A172 (cell line): ENCODE results near the gene PLK5. TPM values are rescaled to one million over a fixed set of nuclear protein-coding genes. Genes with fewer than 3 reads are reported as not detected.

Experiments used
- DNase-seq: peaks from one replicate; pipeline ENCODE4 v3.0.0-alpha.2; 2015; ENCODE audit warnings: low spot score
- total RNA-seq: library from RNA; depleted of rRNA; stranded (reverse); fragments of >200 nt; shearing (Covaris generic); gene quantifications from 2 replicates; pipeline ENCODE4 v1.2.3, GENCODE V29; 2014

Gene PLK5
- total RNA-seq, 1 experiment from 2014 or later = not detected

DNA sequence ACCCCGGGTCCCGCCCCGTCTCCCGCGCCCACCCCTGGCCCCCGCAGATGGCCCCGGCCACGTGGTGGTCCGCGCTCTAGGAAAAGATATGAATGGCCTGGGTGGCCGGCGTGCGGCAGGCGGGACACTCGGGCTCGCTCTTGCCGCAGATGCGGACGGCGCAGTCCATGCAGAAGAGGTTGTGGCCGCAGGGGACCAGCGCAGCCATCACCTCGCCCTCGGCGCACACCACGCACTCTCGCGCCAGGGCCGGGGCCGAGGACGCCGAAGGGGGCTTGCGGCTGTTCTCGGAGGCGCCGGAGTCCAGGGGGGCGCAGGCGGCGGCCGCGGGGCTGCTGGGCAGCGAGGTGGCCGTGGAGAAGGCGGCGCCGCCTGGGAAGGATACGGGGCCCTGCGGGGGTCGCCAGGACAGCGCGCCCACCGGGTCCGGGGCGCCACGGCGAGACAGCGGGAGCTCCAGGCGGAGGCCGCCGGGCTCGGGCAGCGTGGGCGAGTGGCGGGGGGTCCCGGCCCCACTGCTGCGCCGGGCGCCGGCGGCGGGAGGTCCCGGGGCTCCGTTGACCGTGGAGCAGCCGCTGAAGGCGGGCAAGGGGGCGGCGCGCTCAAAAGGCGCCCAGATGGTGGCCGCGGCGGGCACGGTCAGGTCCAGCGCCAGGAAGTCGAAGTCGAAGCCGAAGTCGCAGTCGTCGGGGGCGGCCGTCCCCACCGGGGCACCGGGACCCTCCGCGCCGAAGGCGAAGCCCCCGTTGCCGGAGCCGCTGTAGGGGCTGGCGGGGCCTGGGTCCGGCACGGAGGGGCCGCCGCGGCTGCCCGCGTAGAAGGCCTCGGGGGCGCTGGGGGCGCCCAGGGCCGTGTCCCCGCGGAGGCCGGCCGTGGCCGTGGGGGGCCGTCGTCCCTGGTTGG is 31.9 kb downstream of the PLK5 start:
- DNase-seq = no peak

DNA sequence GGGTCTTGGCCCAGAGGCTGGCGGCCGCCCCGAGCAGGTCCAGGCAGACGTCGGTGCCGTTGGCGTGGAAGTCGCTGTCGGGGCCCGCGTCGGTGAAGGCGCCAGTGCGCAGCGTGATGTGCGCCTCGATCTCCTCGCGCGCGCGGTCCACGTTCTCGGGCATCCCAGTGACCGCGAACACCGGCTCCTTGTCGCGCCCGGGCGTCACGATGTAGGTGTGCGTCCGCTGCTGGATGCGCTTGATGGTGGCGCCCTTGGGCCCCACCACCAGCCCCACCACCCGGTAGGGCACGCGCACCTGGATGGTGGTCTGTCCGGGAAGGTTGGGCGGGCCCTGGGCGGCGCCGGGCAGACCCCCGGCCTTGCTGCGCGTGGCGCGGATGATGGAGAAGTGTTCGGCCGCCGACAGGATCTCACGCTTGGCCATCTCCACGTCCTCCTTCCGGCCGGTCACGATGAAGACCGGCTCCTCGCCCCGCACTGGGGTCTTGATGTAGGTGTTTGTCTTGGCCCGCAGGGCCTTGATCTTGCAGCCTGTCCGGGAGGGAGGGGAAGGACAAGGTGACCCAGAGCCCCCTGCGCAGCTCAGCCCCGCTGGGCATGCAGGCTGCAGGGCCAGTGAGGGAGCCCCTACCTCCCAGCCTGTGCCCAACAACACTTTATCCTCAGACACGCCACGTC is 32.7 kb downstream of the PLK5 start:
- no peak for DNase-seq

DNA sequence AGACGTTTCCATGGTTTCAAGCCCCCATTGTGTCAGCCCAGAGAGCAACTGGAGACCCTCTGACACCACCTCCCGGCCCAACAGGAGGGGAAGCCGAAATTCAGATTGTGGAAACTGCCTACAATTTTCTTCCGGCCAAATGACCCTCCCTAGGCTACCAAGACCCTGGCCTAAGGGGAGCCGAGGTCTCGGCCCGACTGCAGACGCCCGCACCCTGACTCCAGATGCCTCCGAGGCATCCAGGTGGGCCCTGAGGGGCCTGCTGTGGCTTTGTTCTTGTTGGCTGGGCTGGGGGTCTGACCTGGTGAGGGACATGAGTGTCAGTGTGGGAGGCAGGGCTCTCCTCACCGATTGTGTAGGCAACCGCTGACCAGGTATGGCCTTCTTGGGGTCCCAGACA is 34.7 kb downstream of the PLK5 start:
- DNase-seq = no peak

DNA sequence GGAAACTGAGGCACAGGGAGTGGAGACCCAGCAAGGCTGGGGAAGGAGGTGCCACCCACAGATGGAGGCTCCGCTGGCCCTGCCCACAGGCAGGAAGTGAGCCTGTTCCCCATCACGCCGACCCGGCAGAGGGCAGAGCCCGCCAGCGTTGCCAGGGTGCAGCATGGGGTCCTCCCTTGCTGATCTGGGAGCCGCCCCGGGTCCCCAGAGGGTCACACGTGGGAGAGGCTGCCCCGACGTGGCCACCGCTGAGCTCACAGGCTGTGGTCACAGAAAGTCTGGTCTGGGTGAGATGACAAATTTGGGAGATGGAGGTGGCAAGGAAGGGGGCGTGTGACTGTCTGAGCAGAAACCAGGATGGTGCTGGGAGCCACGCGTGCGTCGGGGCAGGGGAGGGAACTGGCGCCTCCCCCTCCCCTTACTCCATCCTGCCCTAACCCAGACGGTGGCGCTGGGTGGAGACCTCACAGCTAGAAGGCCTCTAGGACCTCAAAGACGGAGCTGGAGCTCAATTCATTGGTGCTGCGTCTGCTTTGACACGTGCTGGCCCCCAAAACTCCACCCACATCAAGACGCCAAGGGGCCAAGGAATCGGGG is 36.5 kb downstream of the PLK5 start:
- DNase-seq = no peak

DNA sequence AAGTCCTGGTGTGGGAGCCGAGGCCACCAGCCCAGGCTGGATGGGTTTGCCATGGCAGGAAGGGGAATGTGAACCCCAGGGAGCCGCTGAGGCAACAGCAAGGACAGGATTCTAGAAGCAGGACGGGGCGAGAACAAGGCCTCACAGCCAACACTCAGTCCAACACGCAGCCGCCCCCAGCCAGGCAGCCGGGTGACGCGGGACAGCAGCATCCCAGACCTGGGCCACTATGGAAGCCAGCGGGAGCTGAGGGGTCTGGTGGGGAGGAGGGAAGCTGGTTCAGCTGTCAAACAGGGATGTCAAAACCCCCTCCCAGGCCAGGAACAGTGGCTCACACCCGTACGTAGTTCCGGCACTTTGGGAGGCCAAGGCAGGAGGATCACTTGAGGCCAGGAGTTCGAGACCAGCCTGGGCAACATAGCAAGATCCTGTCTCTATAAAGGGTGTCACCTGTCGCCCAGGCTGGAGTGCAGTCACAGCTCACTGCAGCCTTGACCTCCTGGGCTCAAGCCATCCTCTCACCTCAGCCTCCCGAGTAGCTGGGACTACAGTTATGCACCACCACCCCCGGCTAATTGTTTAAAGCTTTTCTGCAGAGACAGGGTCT is 37.5 kb downstream of the PLK5 start:
- DNase-seq = no peak

DNA sequence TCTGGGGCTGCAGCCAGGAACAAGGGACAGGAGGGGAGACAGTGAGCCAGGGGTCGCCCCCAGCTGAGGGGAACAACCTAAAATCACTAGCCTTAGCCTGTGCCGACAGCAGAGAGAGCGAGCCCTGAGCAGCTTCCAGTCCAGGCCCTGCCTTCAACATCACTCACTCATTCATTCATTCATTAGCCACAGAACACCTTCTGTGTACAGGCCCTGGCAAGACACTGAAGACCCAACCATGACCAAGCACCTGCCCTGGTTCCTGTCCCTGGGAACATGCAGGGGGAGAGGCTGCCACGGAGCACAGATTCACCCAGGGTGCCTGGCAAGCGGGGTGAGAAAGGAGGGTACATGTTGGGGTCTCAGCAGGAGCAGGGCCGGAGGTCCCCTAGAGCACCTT is 39.4 kb downstream of the PLK5 start:
- DNase-seq = no peak

DNA sequence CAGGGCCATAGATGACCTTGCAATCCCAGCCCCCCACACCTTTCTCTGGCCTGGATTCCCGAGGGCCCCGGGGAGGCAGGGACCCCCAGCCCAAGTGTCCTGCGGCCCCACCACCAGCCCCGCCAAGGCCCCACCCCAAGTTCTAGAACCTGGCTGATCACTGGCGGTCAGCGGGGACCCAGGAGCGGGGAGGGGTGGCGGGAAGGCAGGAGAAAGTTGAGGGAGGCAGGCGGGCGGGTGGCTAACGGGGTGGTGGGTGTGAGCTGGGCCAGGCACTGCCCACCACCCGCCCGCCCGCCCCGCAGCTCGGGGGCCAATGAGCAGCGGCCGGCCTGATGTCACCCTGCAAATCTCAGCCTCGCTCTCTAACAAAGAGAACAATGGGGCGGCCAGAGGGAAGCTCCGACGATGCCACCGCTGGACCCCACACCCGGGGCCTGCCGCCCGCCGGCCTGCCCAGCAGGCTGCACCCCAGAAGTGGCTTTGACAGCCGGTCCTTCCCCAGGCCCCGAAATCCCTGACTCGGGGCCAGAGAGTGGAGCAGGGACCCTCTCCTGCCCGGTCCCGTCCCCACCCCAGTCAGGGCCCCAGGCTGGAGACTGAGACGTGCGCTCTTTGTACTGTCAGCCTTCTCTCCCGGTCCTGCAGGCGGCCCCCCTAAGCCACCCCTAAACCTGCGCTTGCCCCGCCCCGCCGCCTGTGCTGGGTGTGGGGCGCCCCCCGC is 42.7 kb downstream of the PLK5 start:
- peak; percentile 82 for DNase-seq

DNA sequence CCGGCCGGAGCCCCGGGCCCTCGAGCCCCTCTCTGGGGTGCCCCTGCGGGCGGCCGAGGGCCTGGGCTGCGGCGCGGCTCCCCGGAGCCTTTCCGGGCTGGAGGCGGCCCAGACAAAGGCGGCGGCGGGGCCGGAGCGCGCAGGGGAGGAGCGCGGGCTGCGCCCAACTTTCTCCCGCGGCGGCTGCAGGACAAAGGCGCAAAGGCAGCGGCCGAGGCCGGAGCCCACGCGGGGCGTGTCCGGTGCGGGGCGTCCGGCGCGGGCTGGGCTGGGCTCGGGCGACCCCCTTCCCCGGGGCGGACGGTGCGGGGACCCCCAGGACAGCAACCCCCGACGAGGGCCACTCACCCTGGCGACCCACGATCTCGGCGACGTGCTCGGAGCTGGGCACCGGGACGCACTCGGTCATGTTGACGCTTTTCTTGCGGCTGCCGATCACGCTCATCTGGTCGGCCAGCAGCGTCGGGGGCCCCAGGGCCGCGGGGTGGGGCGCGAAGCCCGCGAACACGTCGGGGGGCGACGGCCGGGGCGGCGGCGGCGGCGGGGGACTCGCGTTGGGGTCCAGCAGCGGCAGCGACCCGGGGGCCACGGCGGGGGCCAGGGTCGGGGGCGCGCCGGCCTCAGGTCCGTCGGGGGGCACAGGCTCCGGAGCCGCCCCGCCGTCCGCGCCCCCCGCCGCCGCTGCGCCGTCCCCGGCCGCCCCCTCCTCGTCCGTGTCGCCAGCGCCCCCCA is 43.4 kb downstream of the PLK5 start:
- no peak for DNase-seq

DNA sequence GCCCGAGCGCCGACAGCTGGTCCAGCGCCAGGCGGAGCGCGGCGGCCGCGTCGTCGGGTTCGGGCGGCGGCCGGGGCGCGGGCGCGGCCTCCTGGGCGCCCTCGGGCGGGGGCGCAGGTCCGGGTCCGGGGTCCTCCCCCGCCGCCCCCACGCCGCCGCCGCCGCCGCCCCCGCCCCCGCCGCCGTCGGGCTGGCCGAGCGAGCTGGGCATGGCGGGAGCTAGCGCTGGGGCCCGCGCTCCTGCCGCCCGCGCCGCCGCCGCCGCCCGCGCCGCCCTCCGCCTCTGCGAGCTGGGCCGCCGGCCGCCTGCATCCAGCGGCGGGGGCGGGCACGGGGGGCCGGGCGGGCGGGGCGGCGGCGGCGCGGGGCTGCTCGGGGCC is 44.0 kb downstream of the PLK5 start:
- DNase-seq = no peak

DNA sequence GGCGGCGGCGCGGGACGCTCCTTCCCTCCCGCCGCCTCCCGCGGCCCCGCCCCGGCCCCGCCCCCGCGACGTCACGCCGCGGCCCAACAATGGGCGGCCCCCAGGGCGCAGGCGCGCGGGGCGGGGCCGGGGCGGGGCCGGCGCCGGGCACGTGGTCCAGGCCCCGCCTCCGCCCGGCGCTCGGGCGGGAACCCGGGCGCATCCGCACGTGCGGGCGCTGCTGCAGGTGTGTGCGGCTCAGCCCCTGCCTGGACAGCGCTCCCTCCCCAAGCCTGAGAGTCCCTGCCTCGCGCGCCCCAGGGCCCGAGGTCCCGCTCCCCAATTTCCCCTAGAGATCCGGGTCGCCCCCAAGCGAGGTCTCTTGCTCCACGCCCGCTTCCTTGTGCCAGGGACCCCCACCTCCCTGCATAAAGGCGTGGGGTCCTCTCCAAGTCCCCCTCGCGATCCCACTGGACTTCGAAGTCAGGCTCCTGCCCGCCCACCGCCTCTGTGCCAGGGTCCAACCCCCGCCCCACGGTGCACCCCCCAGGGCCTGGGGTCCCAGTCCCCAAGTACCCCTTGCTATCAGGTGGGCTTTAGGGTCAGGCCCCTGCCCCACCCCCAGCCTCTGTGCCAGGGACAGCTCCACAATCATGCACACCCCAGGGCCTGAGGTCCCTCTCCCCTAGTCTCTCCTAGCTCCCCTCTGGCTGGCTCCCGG is 44.6 kb downstream of the PLK5 start, which contains the start of gene MEX3D:
MEX3D (minus strand) TSS at position 6 of the 700 bp plus-strand sequence. CDS start 267 bp downstream, outside the sequence.
- peak; percentile 36 for DNase-seq

DNA sequence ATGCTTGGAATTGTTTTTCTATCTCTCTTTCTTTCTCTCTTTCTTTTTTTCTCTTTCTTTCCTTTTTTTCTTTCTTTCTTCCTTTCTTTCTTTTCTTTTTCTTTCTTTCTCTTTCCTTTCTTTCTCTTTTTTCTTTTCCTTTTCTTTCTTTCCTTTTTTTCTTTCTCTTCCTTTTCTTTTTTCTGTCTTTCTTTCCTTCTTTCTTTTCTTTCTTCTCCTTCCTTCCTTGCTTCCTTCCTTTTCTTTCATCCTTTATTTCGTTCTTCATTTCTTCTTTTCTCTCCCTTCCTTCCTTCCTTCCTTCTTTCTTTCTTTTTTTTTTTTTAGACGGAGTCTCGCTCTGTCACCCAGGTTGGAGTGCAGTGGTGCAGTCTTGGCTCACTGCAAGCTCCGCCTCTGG is 46.1 kb downstream of the PLK5 start:
- no peak for DNase-seq

DNA sequence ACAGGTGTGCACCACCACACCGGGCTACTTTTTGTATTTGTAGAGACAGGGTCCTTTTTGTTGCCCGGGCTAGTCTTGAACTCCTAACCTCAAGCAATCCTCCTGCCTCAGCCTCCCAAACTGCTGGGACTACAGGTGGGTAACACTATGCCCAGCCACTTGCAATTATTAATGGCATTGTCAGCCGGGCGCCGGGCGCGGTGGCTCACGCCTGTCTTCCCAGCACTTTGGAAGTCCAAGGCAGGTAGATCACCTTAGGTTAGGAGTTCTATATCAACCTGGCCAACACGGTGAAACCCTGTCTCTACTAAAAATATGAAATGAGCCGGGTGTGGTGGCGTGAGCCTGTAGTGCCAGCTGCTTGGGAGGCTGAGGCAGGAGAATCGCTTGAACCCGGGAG is 47.0 kb downstream of the PLK5 start:
- DNase-seq = no peak

DNA sequence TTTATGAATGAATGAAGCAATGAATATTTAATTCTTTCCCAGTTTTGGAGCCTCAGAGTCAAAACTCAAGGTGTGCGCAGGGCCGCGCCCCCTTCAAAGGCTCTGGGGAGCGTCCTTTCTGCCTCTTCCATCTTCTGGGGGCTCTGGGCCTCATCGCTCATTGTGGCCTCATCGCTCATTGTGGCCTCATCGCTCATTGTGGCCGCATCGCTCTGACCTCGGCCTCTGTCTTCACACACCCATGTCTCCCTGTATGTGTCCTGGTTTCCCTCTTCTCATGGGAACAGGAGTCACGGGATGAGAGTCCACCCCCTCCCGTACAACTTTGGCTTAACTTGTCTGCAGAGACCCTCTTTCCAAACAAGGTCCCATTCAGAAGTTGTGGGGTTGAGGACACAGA is 47.5 kb downstream of the PLK5 start:
- no peak for DNase-seq

DNA sequence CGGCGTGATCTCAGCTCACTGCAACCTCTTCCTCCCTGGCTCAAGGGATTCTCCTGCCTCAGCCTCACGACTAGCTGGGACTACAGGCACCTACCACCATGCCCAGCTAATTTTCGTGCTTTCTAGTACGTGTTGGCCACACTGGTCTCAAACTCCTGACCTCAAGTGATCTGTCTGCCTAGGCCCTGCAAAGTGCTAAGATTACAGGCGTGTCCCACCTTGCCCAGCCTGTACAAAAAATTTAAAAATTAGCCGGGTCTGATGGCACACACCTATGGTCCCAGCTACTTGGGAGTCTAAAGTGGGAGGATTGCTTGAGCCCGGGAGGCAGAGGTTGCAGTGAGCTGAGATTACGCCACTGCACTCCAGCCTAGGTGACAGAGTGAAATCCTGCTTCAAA is 48.9 kb downstream of the PLK5 start:
- no peak for DNase-seq

DNA sequence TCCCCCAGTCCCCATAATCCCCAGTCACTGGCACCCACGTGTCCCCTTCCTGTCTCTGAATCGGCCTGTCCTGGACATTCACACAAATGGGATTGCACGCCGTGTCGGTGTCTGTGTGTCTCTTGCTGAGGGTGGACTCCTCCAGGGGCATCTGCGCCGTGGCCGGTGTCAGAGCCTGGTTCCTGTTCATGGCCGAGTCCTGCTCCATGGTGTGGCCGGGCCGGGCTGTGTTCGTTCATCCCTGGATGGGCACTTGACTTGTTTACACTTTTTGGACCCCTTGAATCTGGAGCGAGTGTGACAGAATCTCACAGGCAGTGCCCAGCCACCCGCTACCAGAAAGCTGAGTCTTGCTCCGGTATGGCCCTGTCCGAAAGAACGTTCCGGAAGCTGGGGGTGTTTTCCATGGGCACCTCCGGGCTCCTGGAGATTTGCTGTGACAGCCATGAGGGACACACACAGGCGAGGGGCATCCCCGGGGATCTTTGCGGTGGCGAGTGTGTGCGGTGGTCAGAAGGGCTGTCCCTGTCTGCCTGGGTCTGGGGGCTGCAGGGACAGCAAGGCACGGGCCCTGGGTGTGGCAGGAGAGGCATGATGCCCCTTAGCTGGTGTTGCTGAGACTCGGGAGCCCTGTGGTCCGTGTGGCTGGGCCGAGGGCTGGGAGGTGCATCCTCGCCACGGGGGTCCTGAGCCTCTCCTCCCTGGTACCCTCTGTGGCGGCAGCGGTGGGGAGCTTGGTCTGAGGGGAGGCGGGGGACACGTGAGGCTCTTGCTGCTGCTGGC is 50.7 kb downstream of the PLK5 start:
- no peak for DNase-seq

DNA sequence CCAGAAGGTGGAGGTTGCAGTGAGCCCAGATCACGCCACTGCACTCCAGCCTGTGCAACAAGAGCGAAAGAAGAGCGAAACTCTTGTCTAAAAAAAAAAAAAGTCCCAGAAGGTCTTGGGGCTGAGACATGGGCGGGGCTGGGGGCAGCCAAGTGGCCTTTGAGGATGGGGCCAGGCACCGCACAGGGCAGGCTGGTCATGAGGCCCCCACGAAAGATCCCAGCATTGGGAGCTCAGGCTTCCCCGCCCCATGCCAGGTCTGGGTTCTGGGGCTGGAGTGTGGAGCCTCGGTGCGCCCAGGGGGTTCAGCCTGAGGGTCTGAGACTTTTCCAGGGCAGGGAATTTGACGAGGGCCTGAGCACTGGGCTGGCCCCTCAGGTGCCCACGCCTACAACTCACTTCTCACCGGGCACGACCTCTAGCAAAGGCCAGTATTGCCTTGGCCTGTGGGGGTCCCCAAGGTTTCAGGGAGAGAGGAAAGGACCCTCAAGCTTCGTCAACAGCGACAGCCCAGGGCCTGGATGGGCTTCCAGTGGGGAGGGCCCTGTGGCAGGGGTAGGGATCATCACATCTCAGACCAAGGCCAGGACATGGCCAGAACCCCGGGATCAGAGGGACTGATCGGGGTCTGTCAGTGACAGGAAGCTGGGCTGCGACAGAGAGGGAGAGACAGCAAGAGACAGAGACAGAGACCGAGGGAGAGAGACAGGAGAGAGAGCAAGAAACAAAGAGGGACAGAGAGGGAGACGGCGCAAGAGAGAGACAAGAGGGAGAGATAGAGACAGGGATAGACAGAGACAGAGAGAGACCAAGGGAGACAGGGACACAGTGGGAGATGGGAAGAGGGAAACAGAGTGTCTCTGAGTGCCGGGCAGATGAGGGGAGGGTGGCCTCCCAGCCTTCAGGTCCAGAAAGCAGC is 51.7 kb downstream of the PLK5 start:
- no peak for DNase-seq

DNA sequence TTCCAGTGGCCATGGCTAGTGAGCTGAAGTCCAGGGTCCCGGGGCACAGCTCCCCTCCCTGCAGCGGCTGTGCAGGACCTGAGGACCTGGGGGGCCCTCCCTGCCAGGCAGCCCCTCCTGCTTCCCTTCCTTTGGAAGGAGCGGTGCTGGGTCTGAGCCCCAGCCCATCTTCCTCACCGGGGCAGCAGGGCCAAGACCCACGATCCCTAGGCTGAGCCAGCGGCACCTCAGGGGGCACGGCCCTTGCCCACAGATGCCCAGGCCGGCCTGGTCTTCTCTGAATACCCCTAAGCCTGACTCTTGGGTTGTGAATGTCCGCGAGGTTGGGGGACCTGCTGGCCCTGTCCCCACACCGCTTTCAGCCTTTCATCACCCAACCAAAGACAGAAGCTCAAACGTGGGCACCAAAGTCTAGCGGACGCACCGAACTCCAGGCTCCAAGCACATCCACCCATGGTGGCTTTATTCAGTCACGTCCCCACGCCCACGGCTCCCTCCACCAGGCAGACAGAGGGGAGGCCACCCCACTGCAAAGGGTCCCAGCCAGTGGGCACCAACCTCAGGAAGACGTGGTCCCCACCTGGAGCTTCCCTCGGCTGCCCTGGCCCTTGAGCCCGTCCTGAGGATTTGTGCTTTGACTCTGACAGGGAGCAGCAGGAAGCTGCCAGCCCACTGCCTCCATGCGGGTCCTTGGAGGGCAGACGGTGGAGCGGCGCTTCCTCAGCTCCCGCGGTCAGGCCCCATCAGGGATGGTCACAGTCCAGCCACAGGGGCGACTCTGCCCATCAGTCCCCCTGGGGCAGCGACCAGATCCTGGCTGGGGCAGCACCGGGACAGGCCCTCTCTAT is 52.6 kb downstream of the PLK5 start:
- DNase-seq = no peak
